Neural crest cell (in vitro differentiated cells): Measurements from ENCODE around the gene FARP1. TPM values are rescaled to one million over a fixed set of nuclear protein-coding genes. Genes with fewer than 3 reads are reported as not detected.

Source experiments
- DNase-seq: peaks from one replicate; pipeline ENCODE4 v3.0.0; 2021; ENCODE audit warnings: low read depth, mixed read lengths, low spot score
- H3K27ac Mint-ChIP-seq: one replicate; pipeline ENCODE4 v1.8.0; 2021; ENCODE audit warnings: mild to moderate bottlenecking, mixed read lengths; ENCODE audit not compliant: unreplicated experiment
- H3K27me3 Mint-ChIP-seq: 2 replicates; pipeline ENCODE4 v1.8.0; 2021; ENCODE audit warnings: low read depth, mild to moderate bottlenecking, mixed read lengths
- H3K36me3 Mint-ChIP-seq: 2 replicates; pipeline ENCODE4 v1.8.0; 2021; ENCODE audit warnings: low read depth, mild to moderate bottlenecking, mixed read lengths
- H3K4me1 Mint-ChIP-seq: 2 replicates; pipeline ENCODE4 v1.8.0; 2021; ENCODE audit warnings: mixed read lengths
- H3K4me3 Mint-ChIP-seq: one replicate; pipeline ENCODE4 v1.8.0; 2021; ENCODE audit warnings: mild to moderate bottlenecking, mixed read lengths
- H3K9me3 Mint-ChIP-seq: 2 replicates; pipeline ENCODE4 v1.8.0; 2021; ENCODE audit warnings: mixed read lengths
- CTCF ChIP-seq: fragments of 200-600 bp; sonication (generic); conservative IDR thresholded peaks from 2 replicates; pipeline ENCODE4 v1.5.0; 2021; ENCODE audit warnings: antibody characterized with exemption, mild to moderate bottlenecking
- total RNA-seq: library from RNA; stranded (reverse); gene quantifications from 2 replicates; pipeline ENCODE4 v1.2.1, GENCODE V29; 2021

The FARP1 gene
- total RNA-seq, 1 donor from 2014 or later: 138 TPM

GRCh38 chr13:98438246-98439125, 295.6 kb downstream of the FARP1 start:
- Mint-ChIP-seq H3K36me3 (peaks cover 13% of the 10 kb centered on the region), H3K27me3 (no peaks in the 10 kb centered on the region), H3K4me1 (peaks cover 4% of the 10 kb centered on the region), H3K27ac (no peak overlapping the region), H3K4me3 (no peak overlapping the region), H3K9me3 (no peaks in the 10 kb centered on the region)
- no peak for DNase-seq
- TF ChIP-seq CTCF: no peak

- Mint-ChIP-seq H3K4me3 (peak overlapping the region; percentile 38), H3K36me3 (peaks cover 15% of the 10 kb centered on the region), H3K27me3 (peaks cover 3% of the 10 kb centered on the region), H3K27ac (peak overlapping the region; percentile 12), H3K9me3 (no peaks in the 10 kb centered on the region), H3K4me1 (peaks cover 4% of the 10 kb centered on the region)
- no peak for TF ChIP-seq CTCF
- no peak for DNase-seq
Measured at GRCh38 chr13:98439126-98439828, 296.4 kb downstream of the FARP1 start.

- peaks cover 3% of the 10 kb centered on the region for H3K27me3 Mint-ChIP-seq
- H3K9me3 Mint-ChIP-seq: no peaks in the 10 kb centered on the region
- peak overlapping the region; percentile 12 for H3K27ac Mint-ChIP-seq
- no peak for TF ChIP-seq CTCF
- peaks cover 15% of the 10 kb centered on the region for H3K36me3 Mint-ChIP-seq
- DNase-seq: no peak
- peaks cover 4% of the 10 kb centered on the region for H3K4me1 Mint-ChIP-seq
- H3K4me3 Mint-ChIP-seq: peak overlapping the region; percentile 38
Measured at GRCh38 chr13:98439896-98440295, 297.0 kb downstream of the FARP1 start.

GRCh38 chr13:98440390-98441055, 297.6 kb downstream of the FARP1 start:
- Mint-ChIP-seq H3K4me3 (no peak overlapping the region), H3K36me3 (peaks cover 12% of the 10 kb centered on the region), H3K4me1 (peaks cover 9% of the 10 kb centered on the region), H3K27me3 (peaks cover 3% of the 10 kb centered on the region), H3K27ac (no peak overlapping the region), H3K9me3 (no peaks in the 10 kb centered on the region)
- TF ChIP-seq CTCF: no peak
- no peak for DNase-seq

GRCh38 chr13:98441056-98441676, 298.3 kb downstream of the FARP1 start:
- peaks cover 3% of the 10 kb centered on the region for H3K27me3 Mint-ChIP-seq
- H3K9me3 Mint-ChIP-seq: no peaks in the 10 kb centered on the region
- TF ChIP-seq CTCF: no peak
- H3K4me1 Mint-ChIP-seq: peaks cover 9% of the 10 kb centered on the region
- no peak for DNase-seq
- H3K27ac Mint-ChIP-seq: no peak overlapping the region
- H3K4me3 Mint-ChIP-seq: peak overlapping the region; percentile 61
- peaks cover 9% of the 10 kb centered on the region for H3K36me3 Mint-ChIP-seq
